COLO829 (cell line): ENCODE measurements around the gene PIM3.

Experiments
- DNase-seq: peaks from one replicate; pipeline ENCODE4 v3.0.0; 2012; ENCODE audit warnings: low spot score

Gene PIM3

DNA sequence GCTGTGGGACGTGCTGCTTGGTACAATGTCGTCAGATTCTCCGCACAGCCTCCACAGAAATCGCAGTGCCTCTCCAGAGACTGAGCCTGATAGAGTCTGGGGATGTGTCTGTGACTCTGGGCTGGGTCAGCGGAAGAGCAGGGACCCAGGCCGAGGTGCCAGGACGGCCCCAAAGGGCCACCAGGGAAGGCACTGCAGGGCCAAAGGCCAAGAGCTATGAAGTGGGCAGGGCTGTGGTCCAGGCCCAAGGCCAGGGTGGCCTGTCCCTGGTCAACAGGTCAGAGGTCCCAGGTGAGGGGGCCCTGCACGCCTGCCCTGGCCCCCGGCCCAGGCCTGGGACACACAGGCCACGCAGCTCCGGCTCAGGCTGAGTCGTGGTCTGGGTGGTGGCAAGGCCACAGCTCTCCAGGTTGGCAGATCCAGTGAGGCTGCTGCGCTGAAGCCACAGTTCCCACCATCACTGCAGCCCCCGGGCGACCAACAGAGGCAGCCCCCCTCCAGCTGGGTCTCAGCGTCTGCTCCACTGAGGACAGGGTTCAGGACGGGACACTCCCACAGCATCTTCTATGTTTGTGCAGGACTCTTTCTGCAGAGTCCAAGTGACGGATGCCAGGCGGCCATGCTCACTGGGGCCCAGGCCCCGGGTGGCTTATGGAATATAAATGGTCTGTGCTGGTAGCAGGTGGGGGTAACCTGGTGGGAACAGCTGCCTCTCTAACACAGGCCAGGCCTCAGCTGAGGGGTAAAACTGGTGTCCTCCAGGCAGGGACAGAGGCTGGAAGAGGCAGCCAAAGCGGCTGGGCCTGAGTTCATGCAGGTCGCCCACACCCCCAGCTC, 4.8 kb upstream of the PIM3 start:
- no peak for DNase-seq

DNA sequence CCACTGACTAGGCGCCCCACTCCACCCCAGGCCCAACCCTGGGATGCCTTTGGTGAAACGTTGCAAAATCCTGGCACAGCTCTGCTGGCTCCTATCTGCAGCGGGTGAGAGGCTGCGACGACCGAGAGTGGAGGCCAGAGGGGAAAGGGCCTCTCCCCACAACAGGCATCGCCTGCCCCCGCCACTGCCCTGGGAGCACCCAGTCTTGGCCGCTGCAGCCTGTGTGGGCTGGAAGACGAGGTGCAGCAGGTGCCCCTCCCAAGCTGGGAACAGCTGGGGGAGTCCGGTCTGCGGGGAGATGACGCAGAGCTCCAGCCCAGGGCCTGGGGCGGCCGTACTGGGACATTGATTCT, 4.2 kb upstream of the PIM3 start:
- no peak for DNase-seq

GRCh38 chr22:49956914-49957825, 3.4 kb upstream of the PIM3 start:
- no peak for DNase-seq

GRCh38 chr22:49957826-49958365, 2.7 kb upstream of the PIM3 start:
- no peak for DNase-seq

GRCh38 chr22:49958366-49958921, 2.1 kb upstream of the PIM3 start:
- DNase-seq, result no peak

DNA sequence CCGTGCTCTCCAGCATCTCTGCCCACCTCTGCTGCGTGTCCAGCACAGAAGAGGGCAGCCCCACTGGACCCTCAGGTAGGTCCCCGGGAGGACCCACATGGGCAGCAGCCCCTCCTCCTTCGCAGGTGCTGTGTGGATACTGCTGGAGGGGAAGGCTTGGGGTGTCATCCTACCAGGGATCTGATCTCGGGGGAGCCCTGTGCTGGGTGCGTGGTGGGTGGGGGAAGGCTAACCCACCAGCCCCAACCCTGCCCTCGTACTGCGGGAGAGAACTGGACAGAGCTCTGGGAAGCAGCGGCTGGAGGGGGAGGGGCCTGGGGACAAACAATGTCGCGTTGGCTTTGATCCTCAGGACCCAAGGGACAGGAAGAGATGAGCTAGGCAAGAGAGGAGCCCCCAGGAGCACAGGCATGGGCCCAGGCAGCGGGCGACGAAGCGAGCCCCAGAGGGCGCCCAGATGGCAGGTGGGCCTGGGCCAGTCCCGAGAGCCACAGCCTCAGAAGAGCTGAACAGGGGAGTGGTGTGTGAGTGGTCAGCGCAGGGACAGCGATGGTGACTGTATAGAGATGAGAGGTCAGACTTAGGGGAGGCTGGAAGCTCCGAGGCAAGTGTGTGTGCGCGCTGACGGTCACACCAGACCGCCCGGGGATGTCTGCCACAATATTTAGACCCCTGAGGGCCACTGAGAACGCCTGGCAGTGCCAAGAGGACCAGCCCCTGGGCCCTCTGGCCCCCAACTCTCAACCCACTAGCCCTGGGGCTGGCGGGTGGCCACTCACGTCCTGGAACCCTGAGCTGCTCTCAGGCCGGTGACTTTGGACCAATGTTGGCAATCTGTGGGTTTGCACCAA, 1.4 kb upstream of the PIM3 start:
- DNase-seq, result no peak

- no peak for DNase-seq
Measured at GRCh38 chr22:49959782-49960158, 802 bp upstream of the PIM3 start.

- DNase-seq, result no peak
Measured at GRCh38 chr22:49961005-49961600, 531 bp downstream of the PIM3 start.

DNA sequence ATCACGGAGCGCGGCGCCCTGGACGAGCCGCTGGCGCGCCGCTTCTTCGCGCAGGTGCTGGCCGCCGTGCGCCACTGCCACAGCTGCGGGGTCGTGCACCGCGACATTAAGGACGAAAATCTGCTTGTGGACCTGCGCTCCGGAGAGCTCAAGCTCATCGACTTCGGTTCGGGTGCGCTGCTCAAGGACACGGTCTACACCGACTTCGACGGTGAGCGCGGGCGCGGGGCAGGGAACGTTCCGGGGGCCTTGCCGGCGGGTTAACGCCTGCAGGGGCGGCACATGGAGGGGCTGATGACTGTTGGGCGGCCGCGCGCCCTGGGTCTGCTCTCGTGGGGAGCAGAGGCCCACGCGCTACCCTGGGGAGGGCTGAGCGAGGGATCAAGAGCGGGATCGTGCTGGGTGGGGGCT, 1.0 kb downstream of the PIM3 start:
- no peak for DNase-seq

GRCh38 chr22:49962012-49962750, 1.6 kb downstream of the PIM3 start:
- DNase-seq, result peak; percentile 76

DNA sequence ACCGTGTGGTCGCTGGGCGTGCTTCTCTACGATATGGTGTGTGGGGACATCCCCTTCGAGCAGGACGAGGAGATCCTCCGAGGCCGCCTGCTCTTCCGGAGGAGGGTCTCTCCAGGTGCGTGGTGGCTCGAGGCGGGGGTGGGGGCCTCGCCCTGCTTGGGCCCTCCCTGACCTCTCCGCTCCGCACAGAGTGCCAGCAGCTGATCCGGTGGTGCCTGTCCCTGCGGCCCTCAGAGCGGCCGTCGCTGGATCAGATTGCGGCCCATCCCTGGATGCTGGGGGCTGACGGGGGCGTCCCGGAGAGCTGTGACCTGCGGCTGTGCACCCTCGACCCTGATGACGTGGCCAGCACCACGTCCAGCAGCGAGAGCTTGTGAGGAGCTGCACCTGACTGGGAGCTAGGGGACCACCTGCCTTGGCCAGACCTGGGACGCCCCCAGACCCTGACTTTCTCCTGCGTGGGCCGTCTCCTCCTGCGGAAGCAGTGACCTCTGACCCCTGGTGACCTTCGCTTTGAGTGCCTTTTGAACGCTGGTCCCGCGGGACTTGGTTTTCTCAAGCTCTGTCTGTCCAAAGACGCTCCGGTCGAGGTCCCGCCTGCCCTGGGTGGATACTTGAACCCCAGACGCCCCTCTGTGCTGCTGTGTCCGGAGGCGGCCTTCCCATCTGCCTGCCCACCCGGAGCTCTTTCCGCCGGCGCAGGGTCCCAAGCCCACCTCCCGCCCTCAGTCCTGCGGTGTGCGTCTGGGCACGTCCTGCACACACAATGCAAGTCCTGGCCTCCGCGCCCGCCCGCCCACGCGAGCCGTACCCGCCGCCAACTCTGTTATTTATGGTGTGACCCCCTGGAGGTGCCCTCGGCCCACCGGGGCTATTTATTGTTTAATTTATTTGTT, 2.4 kb downstream of the PIM3 start:
- no peak for DNase-seq

DNA sequence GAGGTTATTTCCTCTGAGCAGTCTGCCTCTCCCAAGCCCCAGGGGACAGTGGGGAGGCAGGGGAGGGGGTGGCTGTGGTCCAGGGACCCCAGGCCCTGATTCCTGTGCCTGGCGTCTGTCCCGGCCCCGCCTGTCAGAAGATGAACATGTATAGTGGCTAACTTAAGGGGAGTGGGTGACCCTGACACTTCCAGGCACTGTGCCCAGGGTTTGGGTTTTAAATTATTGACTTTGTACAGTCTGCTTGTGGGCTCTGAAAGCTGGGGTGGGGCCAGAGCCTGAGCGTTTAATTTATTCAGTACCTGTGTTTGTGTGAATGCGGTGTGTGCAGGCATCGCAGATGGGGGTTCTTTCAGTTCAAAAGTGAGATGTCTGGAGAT, 3.1 kb downstream of the PIM3 start:
- no peak for DNase-seq

DNA sequence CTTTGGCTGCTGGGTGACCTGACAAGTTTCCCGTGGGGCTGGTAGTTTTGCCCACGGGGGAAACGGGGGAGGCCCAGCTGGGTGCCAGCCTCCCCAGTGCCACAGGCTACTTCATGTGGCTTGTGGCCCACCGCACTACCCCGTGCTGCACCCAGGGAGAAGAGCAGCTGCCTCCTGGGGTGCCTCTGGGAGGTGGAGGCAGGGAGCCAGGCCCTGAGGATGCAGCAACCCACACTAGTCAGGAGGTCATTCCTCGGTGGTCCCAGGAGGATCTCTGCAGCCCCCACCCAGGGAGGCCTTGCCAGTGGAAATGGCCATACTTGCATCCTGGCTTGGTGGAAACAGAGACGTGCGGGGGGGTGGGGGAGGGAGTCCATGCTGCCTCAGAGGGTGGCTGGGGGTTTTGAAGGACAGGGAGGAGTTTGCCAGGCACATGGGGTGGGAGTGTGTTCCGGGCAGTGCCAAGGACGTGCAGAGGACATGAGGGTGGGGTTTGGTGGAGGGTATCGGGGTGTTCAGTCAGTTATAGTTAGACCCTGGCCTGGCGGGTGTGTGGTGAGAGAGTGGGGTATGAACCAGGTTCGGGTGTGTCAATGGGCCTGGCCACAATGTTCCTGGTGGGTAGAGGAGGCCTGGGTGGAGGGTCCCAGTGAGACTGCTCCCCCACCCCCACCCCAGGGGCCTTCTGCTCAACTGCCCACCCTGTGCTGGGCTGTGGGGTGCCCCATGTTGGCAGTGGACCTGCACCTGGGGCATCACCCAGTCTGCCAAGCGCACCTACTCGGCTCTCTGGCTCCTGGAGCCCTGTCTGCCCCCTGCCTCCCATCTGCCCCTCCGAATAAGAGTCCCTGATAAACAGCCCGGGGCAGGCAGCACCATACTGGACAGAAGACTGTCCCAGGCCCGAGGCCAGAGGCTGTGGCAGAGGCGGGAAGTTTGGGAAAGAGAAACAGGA, 3.8 kb downstream of the PIM3 start:
- DNase-seq, result no peak

DNA sequence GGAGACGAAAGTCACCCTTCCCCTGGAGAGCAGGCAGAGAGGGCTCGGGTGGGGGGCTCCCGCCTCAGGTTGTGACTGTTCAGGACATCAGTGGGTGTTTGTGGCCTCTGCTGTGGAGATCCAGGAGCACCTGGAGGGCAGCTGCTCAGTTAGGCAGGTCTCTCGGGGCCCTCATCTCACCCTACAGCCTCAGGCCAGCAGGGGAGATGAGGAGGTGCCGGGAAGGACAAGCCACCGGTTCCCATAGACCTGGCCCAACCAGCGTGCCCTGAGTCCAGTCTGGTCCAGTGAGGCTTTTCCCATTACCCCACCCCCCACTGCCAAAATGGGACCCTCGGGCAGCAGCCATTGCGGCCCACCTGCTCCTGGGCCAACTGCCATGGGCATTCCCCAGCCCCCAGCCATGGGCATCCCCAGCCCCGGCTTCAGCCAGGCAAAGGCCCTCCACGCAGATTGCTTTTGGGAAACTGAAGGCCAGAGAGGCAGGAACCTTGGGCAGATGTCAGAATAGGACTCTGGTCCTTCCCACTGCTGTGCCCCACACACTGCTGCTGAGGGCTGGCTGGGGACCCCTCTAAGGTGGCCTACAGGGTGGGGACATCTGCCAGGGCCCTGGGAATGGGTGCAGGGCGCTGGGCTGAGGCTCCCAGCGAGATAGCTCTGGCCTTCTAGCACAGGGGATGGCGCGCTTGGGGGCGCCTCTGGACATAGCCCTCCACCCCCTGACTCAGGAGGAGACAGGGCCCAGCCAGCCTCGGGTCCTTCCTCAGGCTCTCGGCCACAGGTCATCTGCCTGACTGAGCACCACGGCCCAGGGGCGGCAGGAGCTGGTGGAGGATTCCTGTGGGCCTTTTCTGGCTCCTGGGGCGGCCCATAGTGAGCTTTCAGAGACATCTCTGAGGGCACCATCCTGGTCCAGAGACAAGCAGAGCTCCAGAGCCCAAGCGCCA, 4.8 kb downstream of the PIM3 start:
- DNase-seq, result no peak

DNA sequence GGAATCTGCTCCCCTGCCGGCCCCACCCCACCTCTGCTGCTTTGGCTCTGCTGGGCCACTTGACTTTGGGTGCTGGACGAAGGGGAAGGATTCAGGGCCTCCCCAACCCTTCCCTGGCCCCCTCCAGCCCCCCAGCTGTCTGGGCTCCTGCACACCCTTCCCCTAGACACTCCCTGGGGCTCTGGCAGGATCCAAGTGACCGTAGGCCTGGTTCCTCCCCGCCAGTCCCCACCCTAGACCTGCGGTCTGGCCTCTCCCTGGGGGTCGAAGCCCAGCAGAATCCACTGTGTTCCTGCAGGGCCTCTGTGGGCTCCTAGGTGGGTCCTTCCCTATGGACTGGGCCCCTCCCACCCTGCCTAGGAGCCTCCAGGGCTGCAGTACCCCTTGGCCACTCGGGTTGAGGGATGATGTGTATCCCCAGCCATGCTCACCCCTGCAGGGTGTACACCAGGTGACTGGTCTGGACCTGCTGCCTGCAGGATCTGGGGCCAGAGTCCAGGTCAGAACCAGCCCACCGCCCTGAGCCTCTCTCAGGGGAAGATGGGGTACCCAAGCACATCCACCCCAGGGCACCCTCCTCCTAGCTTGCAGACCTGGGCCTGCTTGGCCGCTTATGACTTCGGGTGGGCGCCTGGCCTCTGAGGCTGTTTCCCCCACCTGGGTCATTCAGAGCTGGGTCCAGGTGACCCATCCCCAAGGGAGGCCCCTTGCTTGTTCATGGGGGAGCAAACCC, 5.6 kb downstream of the PIM3 start:
- DNase-seq, result no peak
